SK-N-SH (cell line): ENCODE results near the gene C10orf90. TPM values are rescaled to one million over a fixed set of nuclear protein-coding genes. Genes with fewer than 3 reads are reported as not detected.

Experiments used
- CTCF ChIA-PET: fragments of 300-600, 350-600 bp; formaldehyde crosslinking; extraction: SDS; loops from one replicate; lab custom pipeline; 2021; lab: Yijun Ruan, JAX
- POLR2A ChIA-PET: fragments of 350-600 bp; sonication (Branson Sonifier 250); formaldehyde crosslinking; extraction: SDS; loops from one replicate; lab custom pipeline; 2020; ENCODE audit warnings: antibody characterized with exemption, inconsistent platforms; lab: Yijun Ruan, JAX
- DNase-seq: peaks from one replicate; pipeline ENCODE4 v3.0.0; 2012
- H2AFZ ChIP-seq: fragments of 200-600 bp; sonication (generic); 2 replicates; pipeline ENCODE4 v1.8.1; 2016; ENCODE audit warnings: antibody characterized with exemption, mild to moderate bottlenecking, low read depth
- H3F3A ChIP-seq: fragments of 200-600 bp; sonication (generic); replicated peaks from 2 replicates; pipeline ENCODE3; 2016; ENCODE audit warnings: antibody characterized with exemption, mild to moderate bottlenecking; ENCODE audit not compliant: insufficient read depth
- H3K27ac ChIP-seq, 2 experiments: fragments of 200-500 bp in 1 of 2; fragments of 200-600 bp in 1 of 2; sonication (Bioruptor generic) in 1 of 2; sonication (generic), shearing (Covaris generic) in 1 of 2; 2 replicates each; pipeline versions ENCODE4 v1.5.1 to v1.6.1; 2014 to 2016; ENCODE audit warnings: low read depth in 2 of 2, inconsistent platforms in 1 of 2, low read length in 1 of 2, mild to moderate bottlenecking in 1 of 2, mixed read lengths in 1 of 2
- H3K27me3 ChIP-seq: fragments of 200-600 bp; sonication (generic), shearing (Covaris generic); 2 replicates; pipeline ENCODE4 v1.6.1; 2016; ENCODE audit warnings: mixed run types; ENCODE audit not compliant: insufficient read depth
- H3K36me3 ChIP-seq, 2 experiments: fragments of 200-500 bp in 1 of 2; fragments of 200-600 bp in 1 of 2; sonication (Bioruptor generic) in 1 of 2; sonication (generic) in 1 of 2; replicated peaks in 1 of 2; 2 replicates each; pipeline versions ENCODE3 to v1.5.1; 2014 to 2016; ENCODE audit warnings: low read length in 1 of 2, mild to moderate bottlenecking in 1 of 2; ENCODE audit not compliant: insufficient read depth in 2 of 2, control insufficient read depth in 1 of 2
- H3K4me1 ChIP-seq, 2 experiments: fragments of 200-500 bp in 1 of 2; fragments of 200-600 bp in 1 of 2; sonication (Bioruptor generic) in 1 of 2; sonication (generic), shearing (Covaris generic) in 1 of 2; 2 replicates each; pipeline versions ENCODE4 v1.5.1 to v1.6.1; 2014 to 2016; ENCODE audit warnings: low read depth in 1 of 2, low read length in 1 of 2, mixed run types in 1 of 2; ENCODE audit not compliant: insufficient read depth in 2 of 2, control insufficient read depth in 1 of 2
- H3K4me2 ChIP-seq: fragments of 200-600 bp; sonication (generic), shearing (Covaris generic); 2 replicates; pipeline ENCODE4 v1.6.1; 2017; ENCODE audit warnings: mixed run types
- H3K4me3 ChIP-seq, 2 experiments: fragments of 200-500 bp in 1 of 2; fragments of 200-600 bp in 1 of 2; sonication (Bioruptor generic) in 1 of 2; sonication (generic), shearing (Covaris generic) in 1 of 2; 2 replicates each; pipeline versions ENCODE4 v1.5.1 to v1.8.1; 2014 to 2016; ENCODE audit warnings: low read depth in 2 of 2, inconsistent platforms in 1 of 2, low read length in 1 of 2, mild to moderate bottlenecking in 1 of 2, mixed read lengths in 1 of 2, moderate library complexity in 1 of 2
- H3K79me2 ChIP-seq: fragments of 200-600 bp; sonication (generic); 2 replicates; pipeline ENCODE4 v1.8.1; 2017; ENCODE audit warnings: mild to moderate bottlenecking; ENCODE audit not compliant: insufficient read depth
- H3K9ac ChIP-seq: fragments of 200-600 bp; sonication (generic); 2 replicates; pipeline ENCODE4 v1.6.1; 2017; ENCODE audit warnings: mixed run types
- H3K9me2 ChIP-seq: fragments of 200-600 bp; sonication (generic); 2 replicates; pipeline ENCODE4 v1.6.1; 2017; ENCODE audit warnings: mixed run types
- H3K9me3 ChIP-seq: fragments of 200-600 bp; sonication (generic); 2 replicates; pipeline ENCODE4 v1.6.1; 2017; ENCODE audit warnings: mixed run types, mild to moderate bottlenecking, moderate library complexity
- H4K20me1 ChIP-seq: fragments of 200-600 bp; sonication (generic); 2 replicates; pipeline ENCODE4 v1.6.1; 2017; ENCODE audit warnings: mild to moderate bottlenecking, mixed run types; ENCODE audit not compliant: insufficient read depth
- CHD2 ChIP-seq: fragments of 150-350 bp; IDR thresholded peaks from 2 replicates; pipeline ENCODE4 v1.6.1; 2018; ENCODE audit warnings: low read length; ENCODE audit not compliant: partially characterized antibody
- EZH2phosphoT487 ChIP-seq: fragments of 200-600 bp; sonication (generic); IDR thresholded peaks from 2 replicates; pipeline ENCODE4 v1.6.1; 2017; ENCODE audit warnings: low read depth, mixed run types, mild to moderate bottlenecking, antibody characterized with exemption, moderate library complexity, borderline replicate concordance
- FOSL2 ChIP-seq: IDR thresholded peaks from 2 replicates; pipeline ENCODE4 v1.4.0; 2012; ENCODE audit warnings: low read depth, mild to moderate bottlenecking, moderate library complexity, borderline replicate concordance
- FOXJ3 ChIP-seq: sonication (generic); formaldehyde crosslinking; IDR thresholded peaks from 2 replicates; pipeline ENCODE4 v1.5.1; 2020; ENCODE audit warnings: mild to moderate bottlenecking, missing genetic modification reagents
- FOXM1 ChIP-seq: IDR thresholded peaks from 2 replicates; pipeline ENCODE4 v1.4.0; 2012; ENCODE audit warnings: low read depth, mild to moderate bottlenecking
- GABPA ChIP-seq: IDR thresholded peaks from 2 replicates; pipeline ENCODE4 v1.4.0; 2012; ENCODE audit warnings: low read depth, mild to moderate bottlenecking
- GATA2 ChIP-seq: sonication (generic); formaldehyde crosslinking; IDR thresholded peaks from 2 replicates; pipeline ENCODE4 v1.5.0; 2020; ENCODE audit warnings: mild to moderate bottlenecking, missing genetic modification reagents
- JUND ChIP-seq: IDR thresholded peaks from 2 replicates; pipeline ENCODE4 v1.4.0; 2012
- MEF2A ChIP-seq: IDR thresholded peaks from 2 replicates; pipeline ENCODE4 v1.4.0; 2012; ENCODE audit warnings: low read depth, borderline replicate concordance
- NFIC ChIP-seq: IDR thresholded peaks from 2 replicates; pipeline ENCODE4 v1.4.0; 2012; ENCODE audit warnings: borderline replicate concordance
- RAD21 ChIP-seq: IDR thresholded peaks from 2 replicates; pipeline ENCODE4 v1.6.1; 2012; ENCODE audit warnings: mild to moderate bottlenecking, low read length
- RCOR1 ChIP-seq: fragments of 150-350 bp; IDR thresholded peaks from 2 replicates; pipeline ENCODE4 v1.6.1; 2017; ENCODE audit warnings: antibody characterized with exemption, low read length
- RFX5 ChIP-seq: IDR thresholded peaks from 2 replicates; pipeline ENCODE4 v1.6.1; 2012; ENCODE audit warnings: mild to moderate bottlenecking, improper control_type of control experiment, low read length
- RXRA ChIP-seq: IDR thresholded peaks from 2 replicates; pipeline ENCODE4 v1.4.0; 2012; ENCODE audit warnings: low read depth, mild to moderate bottlenecking, borderline replicate concordance
- SIN3A ChIP-seq: IDR thresholded peaks from 2 replicates; pipeline ENCODE4 v1.6.1; 2012; ENCODE audit warnings: low read depth, mild to moderate bottlenecking, low read length, moderate library complexity, borderline replicate concordance
- SMC3 ChIP-seq: IDR thresholded peaks from 2 replicates; pipeline ENCODE4 v1.6.1; 2012; ENCODE audit warnings: low read depth, low read length, improper control_type of control experiment
- TAF1 ChIP-seq: IDR thresholded peaks from 2 replicates; pipeline ENCODE4 v1.6.1; 2012; ENCODE audit warnings: low read depth, mild to moderate bottlenecking, low read length, moderate library complexity, borderline replicate concordance
- TEAD4 ChIP-seq: IDR thresholded peaks from 2 replicates; pipeline ENCODE4 v1.4.0; 2012; ENCODE audit warnings: mild to moderate bottlenecking, borderline replicate concordance; ENCODE audit not compliant: insufficient read depth
- WGBS: methylation state at CpG from one replicate; pipeline ENCODE4 v1.1.6; 2017; ENCODE audit warnings: low lambda C conversion rate; 5-methylcytosine and 5-hydroxymethylcytosine counted together
- polyA plus RNA-seq, 3 experiments: library from polyadenylated mRNA; depleted of rRNA; stranded (reverse); fragments of >200 nt; gene quantifications; 2 replicates each; pipeline ENCODE4 v1.2.3, GENCODE V29; 2012
- TF ChIP-seq, protein P1 (sequence below): IDR thresholded peaks from 2 replicates; pipeline ENCODE4 v1.4.0; 2012; ENCODE audit warnings: low read depth, borderline replicate concordance
- TF ChIP-seq, protein P2 (sequence below): IDR thresholded peaks from 2 replicates; pipeline ENCODE4 v1.4.0; 2012; ENCODE audit warnings: low read depth, borderline replicate concordance
- TF ChIP-seq, protein P3 (sequence below): IDR thresholded peaks from 2 replicates; pipeline ENCODE4 v1.4.0; 2012; ENCODE audit warnings: low read depth
- TF ChIP-seq, protein P4 (sequence below): IDR thresholded peaks from 2 replicates; pipeline ENCODE4; 2012
- TF ChIP-seq, protein P5 (sequence below): IDR thresholded peaks from 2 replicates; pipeline ENCODE4 v1.6.1; 2012; ENCODE audit warnings: mild to moderate bottlenecking, low read depth, low read length, moderate library complexity
- TF ChIP-seq, protein P6 (sequence below): fragments of 150-350 bp; IDR thresholded peaks from 2 replicates; pipeline ENCODE4 v1.6.1; 2016; ENCODE audit warnings: mild to moderate bottlenecking, low read depth, low read length

C10orf90 gene
- polyA plus RNA-seq, 1 of the 3 experiments (the other 2 are of a cell fraction), result 0.21 TPM

DNA sequence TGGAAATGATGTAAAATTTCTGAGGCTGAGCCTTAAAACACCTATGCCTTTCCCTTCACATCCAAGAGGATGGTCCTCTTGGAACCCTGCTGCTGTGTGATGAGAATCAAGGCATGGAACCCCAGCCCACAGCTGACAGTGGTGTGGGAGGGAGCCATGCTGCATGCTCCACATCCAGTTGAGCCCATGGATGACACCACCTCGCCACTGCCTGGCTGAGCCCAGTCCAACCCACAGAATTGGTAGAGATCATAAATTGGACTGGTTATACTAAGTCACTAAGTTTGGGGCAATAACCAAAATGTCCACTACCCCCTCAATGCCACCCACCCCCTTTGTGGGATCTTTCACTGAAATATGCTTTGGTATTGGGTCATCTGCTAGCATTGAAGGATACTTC is 45.9 kb upstream of the C10orf90 start (continued):
- TF ChIP-seq, protein P1, sequence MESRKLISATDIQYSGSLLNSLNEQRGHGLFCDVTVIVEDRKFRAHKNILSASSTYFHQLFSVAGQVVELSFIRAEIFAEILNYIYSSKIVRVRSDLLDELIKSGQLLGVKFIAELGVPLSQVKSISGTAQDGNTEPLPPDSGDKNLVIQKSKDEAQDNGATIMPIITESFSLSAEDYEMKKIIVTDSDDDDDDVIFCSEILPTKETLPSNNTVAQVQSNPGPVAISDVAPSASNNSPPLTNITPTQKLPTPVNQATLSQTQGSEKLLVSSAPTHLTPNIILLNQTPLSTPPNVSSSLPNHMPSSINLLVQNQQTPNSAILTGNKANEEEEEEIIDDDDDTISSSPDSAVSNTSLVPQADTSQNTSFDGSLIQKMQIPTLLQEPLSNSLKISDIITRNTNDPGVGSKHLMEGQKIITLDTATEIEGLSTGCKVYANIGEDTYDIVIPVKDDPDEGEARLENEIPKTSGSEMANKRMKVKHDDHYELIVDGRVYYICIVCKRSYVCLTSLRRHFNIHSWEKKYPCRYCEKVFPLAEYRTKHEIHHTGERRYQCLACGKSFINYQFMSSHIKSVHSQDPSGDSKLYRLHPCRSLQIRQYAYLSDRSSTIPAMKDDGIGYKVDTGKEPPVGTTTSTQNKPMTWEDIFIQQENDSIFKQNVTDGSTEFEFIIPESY, result no peak
- TF ChIP-seq, protein P2, sequence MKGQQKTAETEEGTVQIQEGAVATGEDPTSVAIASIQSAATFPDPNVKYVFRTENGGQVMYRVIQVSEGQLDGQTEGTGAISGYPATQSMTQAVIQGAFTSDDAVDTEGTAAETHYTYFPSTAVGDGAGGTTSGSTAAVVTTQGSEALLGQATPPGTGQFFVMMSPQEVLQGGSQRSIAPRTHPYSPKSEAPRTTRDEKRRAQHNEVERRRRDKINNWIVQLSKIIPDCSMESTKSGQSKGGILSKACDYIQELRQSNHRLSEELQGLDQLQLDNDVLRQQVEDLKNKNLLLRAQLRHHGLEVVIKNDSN, result no peak
- TF ChIP-seq NFIC (no peak), TAF1 (no peak), MEF2A (no peak), FOSL2 (no peak), GATA2 (no peak)
- TF ChIP-seq, protein P3, sequence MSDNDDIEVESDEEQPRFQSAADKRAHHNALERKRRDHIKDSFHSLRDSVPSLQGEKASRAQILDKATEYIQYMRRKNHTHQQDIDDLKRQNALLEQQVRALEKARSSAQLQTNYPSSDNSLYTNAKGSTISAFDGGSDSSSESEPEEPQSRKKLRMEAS, result no peak
- TF ChIP-seq, all 33 proteins: peak for 0

DNA sequence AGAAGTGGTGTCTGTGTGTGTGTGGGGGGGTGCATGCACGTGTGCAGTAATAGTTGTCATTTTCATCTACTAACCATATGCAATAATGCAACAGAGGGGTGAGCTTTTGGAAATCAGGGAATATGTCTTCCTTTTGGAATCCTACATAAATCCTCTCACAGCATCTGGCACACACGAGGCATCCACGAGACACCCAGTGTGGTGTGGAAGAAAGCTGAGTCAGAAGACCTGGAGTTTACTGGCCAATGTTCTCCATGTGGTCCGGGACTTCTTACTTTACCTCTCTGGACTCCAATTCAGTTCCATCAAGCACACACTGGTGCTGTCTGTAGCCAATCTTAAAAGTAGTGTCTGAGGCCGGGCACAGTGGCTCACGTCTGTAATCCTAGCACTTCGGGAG is 43.1 kb upstream of the C10orf90 start:
- CTCF ChIA-PET, result no interaction called here
- no peaks in the 10 kb centered on the region for H4K20me1 ChIP-seq
- no peak overlapping the region for H3K4me3 ChIP-seq
- POLR2A ChIA-PET, result no interaction called here
- no peaks in the 10 kb centered on the region for H3K79me2 ChIP-seq
- H3K36me3 ChIP-seq, result no peaks in the 10 kb centered on the region
- no peaks in the 10 kb centered on the region for H3K27me3 ChIP-seq
- DNase-seq, result no peak
- WGBS, result 15% methylated on average over 7 of the region's 7 CpGs
- no peak overlapping the region for H3K9ac ChIP-seq
- H3K4me2 ChIP-seq, result no peak overlapping the region
- no peaks in the 10 kb centered on the region for H3K9me2 ChIP-seq
- H3K4me1 ChIP-seq, result no peaks in the 10 kb centered on the region
- no peak overlapping the region for H2AFZ ChIP-seq
- no peaks in the 10 kb centered on the region for H3F3A ChIP-seq
- H3K9me3 ChIP-seq, result no peaks in the 10 kb centered on the region
- no peak overlapping the region for H3K27ac ChIP-seq
- no peak for TF ChIP-seq CHD2
- TF ChIP-seq RAD21, result no peak
- no peak for TF ChIP-seq RXRA
- TF ChIP-seq GATA2, result no peak
- TF ChIP-seq EZH2phosphoT487, result no peak
- TF ChIP-seq, protein P4, sequence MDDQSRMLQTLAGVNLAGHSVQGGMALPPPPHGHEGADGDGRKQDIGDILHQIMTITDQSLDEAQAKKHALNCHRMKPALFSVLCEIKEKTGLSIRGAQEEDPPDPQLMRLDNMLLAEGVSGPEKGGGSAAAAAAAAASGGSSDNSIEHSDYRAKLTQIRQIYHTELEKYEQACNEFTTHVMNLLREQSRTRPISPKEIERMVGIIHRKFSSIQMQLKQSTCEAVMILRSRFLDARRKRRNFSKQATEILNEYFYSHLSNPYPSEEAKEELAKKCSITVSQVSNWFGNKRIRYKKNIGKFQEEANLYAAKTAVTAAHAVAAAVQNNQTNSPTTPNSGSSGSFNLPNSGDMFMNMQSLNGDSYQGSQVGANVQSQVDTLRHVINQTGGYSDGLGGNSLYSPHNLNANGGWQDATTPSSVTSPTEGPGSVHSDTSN, result no peak
- no peak for TF ChIP-seq RFX5
- TF ChIP-seq, protein P5, sequence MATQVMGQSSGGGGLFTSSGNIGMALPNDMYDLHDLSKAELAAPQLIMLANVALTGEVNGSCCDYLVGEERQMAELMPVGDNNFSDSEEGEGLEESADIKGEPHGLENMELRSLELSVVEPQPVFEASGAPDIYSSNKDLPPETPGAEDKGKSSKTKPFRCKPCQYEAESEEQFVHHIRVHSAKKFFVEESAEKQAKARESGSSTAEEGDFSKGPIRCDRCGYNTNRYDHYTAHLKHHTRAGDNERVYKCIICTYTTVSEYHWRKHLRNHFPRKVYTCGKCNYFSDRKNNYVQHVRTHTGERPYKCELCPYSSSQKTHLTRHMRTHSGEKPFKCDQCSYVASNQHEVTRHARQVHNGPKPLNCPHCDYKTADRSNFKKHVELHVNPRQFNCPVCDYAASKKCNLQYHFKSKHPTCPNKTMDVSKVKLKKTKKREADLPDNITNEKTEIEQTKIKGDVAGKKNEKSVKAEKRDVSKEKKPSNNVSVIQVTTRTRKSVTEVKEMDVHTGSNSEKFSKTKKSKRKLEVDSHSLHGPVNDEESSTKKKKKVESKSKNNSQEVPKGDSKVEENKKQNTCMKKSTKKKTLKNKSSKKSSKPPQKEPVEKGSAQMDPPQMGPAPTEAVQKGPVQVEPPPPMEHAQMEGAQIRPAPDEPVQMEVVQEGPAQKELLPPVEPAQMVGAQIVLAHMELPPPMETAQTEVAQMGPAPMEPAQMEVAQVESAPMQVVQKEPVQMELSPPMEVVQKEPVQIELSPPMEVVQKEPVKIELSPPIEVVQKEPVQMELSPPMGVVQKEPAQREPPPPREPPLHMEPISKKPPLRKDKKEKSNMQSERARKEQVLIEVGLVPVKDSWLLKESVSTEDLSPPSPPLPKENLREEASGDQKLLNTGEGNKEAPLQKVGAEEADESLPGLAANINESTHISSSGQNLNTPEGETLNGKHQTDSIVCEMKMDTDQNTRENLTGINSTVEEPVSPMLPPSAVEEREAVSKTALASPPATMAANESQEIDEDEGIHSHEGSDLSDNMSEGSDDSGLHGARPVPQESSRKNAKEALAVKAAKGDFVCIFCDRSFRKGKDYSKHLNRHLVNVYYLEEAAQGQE, result no peak
- no peak for TF ChIP-seq FOXM1
- TF ChIP-seq RCOR1, result no peak
- TF ChIP-seq FOSL2, result no peak
- no peak for TF ChIP-seq SMC3
- TF ChIP-seq, protein P6, sequence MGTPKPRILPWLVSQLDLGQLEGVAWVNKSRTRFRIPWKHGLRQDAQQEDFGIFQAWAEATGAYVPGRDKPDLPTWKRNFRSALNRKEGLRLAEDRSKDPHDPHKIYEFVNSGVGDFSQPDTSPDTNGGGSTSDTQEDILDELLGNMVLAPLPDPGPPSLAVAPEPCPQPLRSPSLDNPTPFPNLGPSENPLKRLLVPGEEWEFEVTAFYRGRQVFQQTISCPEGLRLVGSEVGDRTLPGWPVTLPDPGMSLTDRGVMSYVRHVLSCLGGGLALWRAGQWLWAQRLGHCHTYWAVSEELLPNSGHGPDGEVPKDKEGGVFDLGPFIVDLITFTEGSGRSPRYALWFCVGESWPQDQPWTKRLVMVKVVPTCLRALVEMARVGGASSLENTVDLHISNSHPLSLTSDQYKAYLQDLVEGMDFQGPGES, result no peak
- no peak for TF ChIP-seq SIN3A
- no peak for TF ChIP-seq TEAD4
- no peak for TF ChIP-seq JUND
- TF ChIP-seq FOXJ3 (CRISPR knock-in tag), result no peak
- no peak for TF ChIP-seq GABPA
- TF ChIP-seq, all 33 proteins: peak for 0
